HepG2 (cell line): Measurements from ENCODE around the gene TH. TPM values are rescaled to one million over a fixed set of nuclear protein-coding genes. Genes with fewer than 3 reads are reported as not detected.

Experiments
- ATAC-seq: fragments of 200-7000 bp; cut with Tn5 transposase; 3 replicates; pipeline ENCODE4 v1.9.1; 2020; ENCODE audit warnings: mild to moderate bottlenecking, moderate library complexity
- BruUV-seq: library from RNA; stranded (reverse); fragments of 400-500 nt; replicated peaks from 2 replicates; lab custom pipeline; 2021; lab: Mats Ljungman, UMichigan
- CTCF ChIA-PET: fragments of 300-600 bp; formaldehyde crosslinking; extraction: SDS; loops from one replicate; lab custom pipeline; 2021; ENCODE audit warnings: low total read pairs, inconsistent platforms, low intra/inter-chr PET ratio; lab: Yijun Ruan, JAX
- POLR2A ChIA-PET: fragments of 350-600 bp; sonication (Branson Sonifier 250); formaldehyde crosslinking; loops from one replicate; lab custom pipeline; 2020; ENCODE audit warnings: antibody characterized with exemption, inconsistent platforms; lab: Yijun Ruan, JAX
- DNase-seq: peaks from one replicate; pipeline ENCODE4 v3.0.0-alpha.2; 2015; ENCODE audit warnings: low spot score
- FAIRE-seq: peaks from 3 replicates; lab custom pipeline; 2011; peaks lifted over from hg19 to GRCh38; lab: Jason Lieb, UNC
- H2AFZ ChIP-seq: one replicate; pipeline ENCODE4 v1.6.1; 2011; ENCODE audit warnings: low read length, inconsistent platforms
- H3K27ac ChIP-seq: fragments of 300-600 bp; 3 replicates; pipeline ENCODE4 v1.8.0; 2011; ENCODE audit warnings: mixed run types, mild to moderate bottlenecking, mixed read lengths, low read length, inconsistent platforms; ENCODE audit not compliant: insufficient read depth; ENCODE audit errors: extremely low read length
- H3K27me3 ChIP-seq, 2 experiments: fragments of 200-600 bp in 1 of 2; 2 replicates in 1 of 2; 3 replicates in 1 of 2; pipeline versions ENCODE4 v1.6.0 to v1.8.0; 2011; ENCODE audit warnings: low read length in 2 of 2, mild to moderate bottlenecking in 2 of 2, moderate library complexity in 2 of 2, inconsistent platforms in 1 of 2; ENCODE audit not compliant: insufficient read depth in 2 of 2, control insufficient read depth in 1 of 2
- H3K36me3 ChIP-seq, 2 experiments: fragments of 200-600 bp in 1 of 2; replicated peaks in 1 of 2; 2 replicates in 1 of 2; 3 replicates in 1 of 2; pipeline versions ENCODE4 v1.5.1 to v1.8.0; 2011; ENCODE audit warnings: low read length in 2 of 2, inconsistent platforms in 1 of 2; ENCODE audit not compliant: insufficient read depth in 2 of 2, control insufficient read depth in 1 of 2
- H3K4me1 ChIP-seq: 2 replicates; pipeline ENCODE4 v1.5.1; 2012; ENCODE audit warnings: low read length, inconsistent platforms; ENCODE audit not compliant: insufficient read depth
- H3K4me2 ChIP-seq: 2 replicates; pipeline ENCODE4 v1.6.0; 2011; ENCODE audit warnings: low read depth, low read length, inconsistent platforms
- H3K4me3 ChIP-seq, 3 experiments: fragments of 200-600 bp in 1 of 3; sonication (generic), shearing (Covaris generic) in 1 of 3; replicated peaks in 1 of 3; 2 replicates each; pipeline ENCODE4 v1.5.1; 2011 to 2016; ENCODE audit warnings: low read length in 3 of 3, inconsistent platforms in 2 of 3, low read depth in 2 of 3, mild to moderate bottlenecking in 2 of 3, control low read depth in 1 of 3, mixed read lengths in 1 of 3; ENCODE audit not compliant: insufficient read depth in 1 of 3
- H3K79me2 ChIP-seq: one replicate; pipeline ENCODE4 v1.6.1; 2011; ENCODE audit warnings: low read length, inconsistent platforms; ENCODE audit not compliant: insufficient read depth
- H3K9ac ChIP-seq: 2 replicates; pipeline ENCODE4 v1.6.0; 2011; ENCODE audit warnings: mild to moderate bottlenecking, low read depth, low read length, inconsistent platforms; ENCODE audit not compliant: insufficient read depth
- H3K9me3 ChIP-seq: 2 replicates; pipeline ENCODE4 v1.5.1; 2012; ENCODE audit warnings: mild to moderate bottlenecking, low read length
- H4K20me1 ChIP-seq: 2 replicates; pipeline ENCODE4 v1.6.0; 2011; ENCODE audit warnings: inconsistent platforms, mild to moderate bottlenecking, low read length, moderate library complexity; ENCODE audit not compliant: insufficient read depth
- MYC ChIP-seq: sonication (generic); formaldehyde crosslinking; IDR thresholded peaks from 2 replicates; pipeline ENCODE4 v1.9.0; 2021; ENCODE audit warnings: missing genetic modification reagents, borderline replicate concordance
- YEATS2 ChIP-seq: sonication (generic); formaldehyde crosslinking; IDR thresholded peaks from 2 replicates; pipeline ENCODE4 v1.4.0; 2020; ENCODE audit warnings: missing genetic modification reagents, borderline replicate concordance
- ZMAT3 ChIP-seq: sonication (generic); formaldehyde crosslinking; conservative IDR thresholded peaks from 2 replicates; pipeline ENCODE4 v1.7.0; 2021; ENCODE audit warnings: missing genetic modification reagents
- ZNF441 ChIP-seq: sonication (generic); formaldehyde crosslinking; IDR thresholded peaks from 2 replicates; pipeline ENCODE4 v1.7.0; 2021; ENCODE audit warnings: missing genetic modification reagents, borderline replicate concordance
- ZNF615 ChIP-seq: sonication (generic); formaldehyde crosslinking; IDR thresholded peaks from 2 replicates; pipeline ENCODE4 v1.5.0; 2020; ENCODE audit warnings: mild to moderate bottlenecking, missing genetic modification reagents, borderline replicate concordance
- ZNF670 ChIP-seq: sonication (generic); formaldehyde crosslinking; IDR thresholded peaks from 2 replicates; pipeline ENCODE4 v1.8.0; 2022; ENCODE audit warnings: mild to moderate bottlenecking, missing genetic modification reagents, borderline replicate concordance
- WGBS: methylation state at CpG from one replicate; pipeline ENCODE4 v1.1.6; 2017; ENCODE audit warnings: low lambda C conversion rate; 5-methylcytosine and 5-hydroxymethylcytosine counted together
- in situ Hi-C: cut with HindIII; loops from 2 replicates; pipeline ENCODE4 v1.10.0; 2017; ENCODE audit warnings: low pct_unique_long_range_greater_than_20kb; ENCODE audit not compliant: extremely low pct_ligation_motif_present
- intact Hi-C: fragments of 100-400 bp; cut with micrococcal nuclease; formaldehyde crosslinking; loops from one replicate; pipeline ENCODE4 v1.10.0; 2022; ENCODE audit not compliant: unreplicated experiment
- polyA plus RNA-seq, 8 experiments: library from polyadenylated mRNA; depleted of rRNA in 3 of 8; stranded (reverse) in 7 of 8; unstranded in 1 of 8; fragments of >200 nt; fragmentation: Illumina TruSeq in 4 of 8; extraction: Trizol in 4 of 8; gene quantifications; 2 replicates each; pipeline versions ENCODE4 v1.2.1 to v1.2.3, GENCODE V29; 2011 to 2016; ENCODE audit warnings: low read depth in 4 of 8, missing spikeins in 1 of 8, mixed read lengths in 1 of 8; ENCODE audit not compliant: insufficient read depth in 1 of 8
- total RNA-seq, 5 experiments: library from RNA; depleted of rRNA; stranded (reverse); fragments of >200 nt; fragmentation: Illumina TruSeq; extraction: Trizol; gene quantifications; 2 replicates each; pipeline ENCODE4 v1.2.3, GENCODE V29; 2016; ENCODE audit warnings: low read depth in 1 of 5
- TF ChIP-seq, protein P1 (sequence below): sonication (generic); formaldehyde crosslinking; IDR thresholded peaks from 2 replicates; pipeline ENCODE4 v1.5.0; 2020; ENCODE audit warnings: mild to moderate bottlenecking, missing genetic modification reagents
- TF ChIP-seq, protein P2 (sequence below): sonication (generic); formaldehyde crosslinking; conservative IDR thresholded peaks from 2 replicates; pipeline ENCODE4 v1.8.0; 2022; ENCODE audit warnings: low read depth, missing genetic modification reagents
- TF ChIP-seq, protein P3 (sequence below): sonication (generic); formaldehyde crosslinking; conservative IDR thresholded peaks from 2 replicates; pipeline ENCODE4 v1.5.0; 2020; ENCODE audit warnings: missing genetic modification reagents
- TF ChIP-seq, protein P4 (sequence below), 2 experiments: sonication (generic) in 1 of 2; formaldehyde crosslinking in 1 of 2; IDR thresholded peaks; 2 replicates each; pipeline versions ENCODE4 v1.6.1 to v1.9.0; 2014 to 2022; ENCODE audit warnings: antibody characterized with exemption in 1 of 2, borderline replicate concordance in 1 of 2, inconsistent platforms in 1 of 2, low read depth in 1 of 2, missing genetic modification reagents in 1 of 2

The TH gene
- total and polyA plus RNA-seq, 2 of the 13 experiments (the other 11 are each of a cell fraction or from before 2014, with no cell fraction given) = 0.36 TPM; not detected in 1

DNA sequence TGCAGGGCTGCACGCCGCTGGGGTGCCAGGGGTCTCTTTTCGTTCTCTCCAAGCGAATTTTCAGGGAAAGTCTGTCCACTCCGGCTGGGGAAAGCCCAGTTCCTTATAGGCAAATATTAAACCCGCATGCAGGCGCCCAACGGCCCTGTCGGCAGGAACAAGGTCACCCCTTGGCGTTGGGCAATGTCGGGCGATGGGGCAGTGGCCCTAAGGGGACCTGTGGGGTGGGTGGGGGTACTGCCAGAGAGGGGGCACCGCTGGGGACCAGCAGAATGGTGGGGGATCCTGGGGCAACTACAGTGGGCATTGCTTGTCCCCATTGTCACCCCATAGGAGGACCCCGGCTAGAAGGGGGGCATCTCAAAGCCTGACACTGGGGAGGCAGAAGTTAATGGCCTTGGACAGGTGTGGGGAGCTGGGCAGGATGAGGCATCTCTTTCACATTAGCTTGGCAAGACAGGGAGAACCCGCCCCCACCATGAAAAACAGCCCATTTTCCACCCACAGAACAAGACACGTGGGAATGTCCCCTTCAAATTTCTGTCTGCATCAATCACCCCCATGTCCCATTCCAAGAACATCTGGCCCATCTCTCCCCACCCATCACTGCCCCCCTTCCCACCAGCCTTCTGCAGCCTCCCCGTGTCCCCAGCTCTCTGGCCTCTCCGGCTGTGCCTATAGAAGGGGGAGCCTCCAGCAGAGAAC is 26.9 kb downstream of the TH start:
- in situ Hi-C loops = no loop called here
- BruUV-seq = no TSS peak
- TF ChIP-seq ZNF441 (CRISPR knock-in tag) (no peak), YEATS2 (CRISPR knock-in tag) (no peak), MYC (CRISPR knock-in tag) (no peak), ZMAT3 (CRISPR knock-in tag) (no peak), ZNF615 (CRISPR knock-in tag) (no peak), ZNF670 (CRISPR knock-in tag) (no peak)
- TF ChIP-seq, protein P1, sequence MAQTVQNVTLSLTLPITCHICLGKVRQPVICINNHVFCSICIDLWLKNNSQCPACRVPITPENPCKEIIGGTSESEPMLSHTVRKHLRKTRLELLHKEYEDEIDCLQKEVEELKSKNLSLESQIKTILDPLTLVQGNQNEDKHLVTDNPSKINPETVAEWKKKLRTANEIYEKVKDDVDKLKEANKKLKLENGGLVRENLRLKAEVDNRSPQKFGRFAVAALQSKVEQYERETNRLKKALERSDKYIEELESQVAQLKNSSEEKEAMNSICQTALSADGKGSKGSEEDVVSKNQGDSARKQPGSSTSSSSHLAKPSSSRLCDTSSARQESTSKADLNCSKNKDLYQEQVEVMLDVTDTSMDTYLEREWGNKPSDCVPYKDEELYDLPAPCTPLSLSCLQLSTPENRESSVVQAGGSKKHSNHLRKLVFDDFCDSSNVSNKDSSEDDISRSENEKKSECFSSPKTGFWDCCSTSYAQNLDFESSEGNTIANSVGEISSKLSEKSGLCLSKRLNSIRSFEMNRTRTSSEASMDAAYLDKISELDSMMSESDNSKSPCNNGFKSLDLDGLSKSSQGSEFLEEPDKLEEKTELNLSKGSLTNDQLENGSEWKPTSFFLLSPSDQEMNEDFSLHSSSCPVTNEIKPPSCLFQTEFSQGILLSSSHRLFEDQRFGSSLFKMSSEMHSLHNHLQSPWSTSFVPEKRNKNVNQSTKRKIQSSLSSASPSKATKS (CRISPR knock-in tag) = no peak
- TF ChIP-seq, protein P2, sequence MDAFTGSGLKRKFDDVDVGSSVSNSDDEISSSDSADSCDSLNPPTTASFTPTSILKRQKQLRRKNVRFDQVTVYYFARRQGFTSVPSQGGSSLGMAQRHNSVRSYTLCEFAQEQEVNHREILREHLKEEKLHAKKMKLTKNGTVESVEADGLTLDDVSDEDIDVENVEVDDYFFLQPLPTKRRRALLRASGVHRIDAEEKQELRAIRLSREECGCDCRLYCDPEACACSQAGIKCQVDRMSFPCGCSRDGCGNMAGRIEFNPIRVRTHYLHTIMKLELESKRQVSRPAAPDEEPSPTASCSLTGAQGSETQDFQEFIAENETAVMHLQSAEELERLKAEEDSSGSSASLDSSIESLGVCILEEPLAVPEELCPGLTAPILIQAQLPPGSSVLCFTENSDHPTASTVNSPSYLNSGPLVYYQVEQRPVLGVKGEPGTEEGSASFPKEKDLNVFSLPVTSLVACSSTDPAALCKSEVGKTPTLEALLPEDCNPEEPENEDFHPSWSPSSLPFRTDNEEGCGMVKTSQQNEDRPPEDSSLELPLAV (CRISPR knock-in tag) = no peak
- TF ChIP-seq, protein P3, sequence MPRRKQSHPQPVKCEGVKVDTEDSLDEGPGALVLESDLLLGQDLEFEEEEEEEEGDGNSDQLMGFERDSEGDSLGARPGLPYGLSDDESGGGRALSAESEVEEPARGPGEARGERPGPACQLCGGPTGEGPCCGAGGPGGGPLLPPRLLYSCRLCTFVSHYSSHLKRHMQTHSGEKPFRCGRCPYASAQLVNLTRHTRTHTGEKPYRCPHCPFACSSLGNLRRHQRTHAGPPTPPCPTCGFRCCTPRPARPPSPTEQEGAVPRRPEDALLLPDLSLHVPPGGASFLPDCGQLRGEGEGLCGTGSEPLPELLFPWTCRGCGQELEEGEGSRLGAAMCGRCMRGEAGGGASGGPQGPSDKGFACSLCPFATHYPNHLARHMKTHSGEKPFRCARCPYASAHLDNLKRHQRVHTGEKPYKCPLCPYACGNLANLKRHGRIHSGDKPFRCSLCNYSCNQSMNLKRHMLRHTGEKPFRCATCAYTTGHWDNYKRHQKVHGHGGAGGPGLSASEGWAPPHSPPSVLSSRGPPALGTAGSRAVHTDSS (CRISPR knock-in tag) = no peak
- TF ChIP-seq, protein P4, sequence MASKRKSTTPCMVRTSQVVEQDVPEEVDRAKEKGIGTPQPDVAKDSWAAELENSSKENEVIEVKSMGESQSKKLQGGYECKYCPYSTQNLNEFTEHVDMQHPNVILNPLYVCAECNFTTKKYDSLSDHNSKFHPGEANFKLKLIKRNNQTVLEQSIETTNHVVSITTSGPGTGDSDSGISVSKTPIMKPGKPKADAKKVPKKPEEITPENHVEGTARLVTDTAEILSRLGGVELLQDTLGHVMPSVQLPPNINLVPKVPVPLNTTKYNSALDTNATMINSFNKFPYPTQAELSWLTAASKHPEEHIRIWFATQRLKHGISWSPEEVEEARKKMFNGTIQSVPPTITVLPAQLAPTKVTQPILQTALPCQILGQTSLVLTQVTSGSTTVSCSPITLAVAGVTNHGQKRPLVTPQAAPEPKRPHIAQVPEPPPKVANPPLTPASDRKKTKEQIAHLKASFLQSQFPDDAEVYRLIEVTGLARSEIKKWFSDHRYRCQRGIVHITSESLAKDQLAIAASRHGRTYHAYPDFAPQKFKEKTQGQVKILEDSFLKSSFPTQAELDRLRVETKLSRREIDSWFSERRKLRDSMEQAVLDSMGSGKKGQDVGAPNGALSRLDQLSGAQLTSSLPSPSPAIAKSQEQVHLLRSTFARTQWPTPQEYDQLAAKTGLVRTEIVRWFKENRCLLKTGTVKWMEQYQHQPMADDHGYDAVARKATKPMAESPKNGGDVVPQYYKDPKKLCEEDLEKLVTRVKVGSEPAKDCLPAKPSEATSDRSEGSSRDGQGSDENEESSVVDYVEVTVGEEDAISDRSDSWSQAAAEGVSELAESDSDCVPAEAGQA (IDR thresholded peaks at IDR 0.05; ENCODE audit: low read depth) = no peak
- TF ChIP-seq, protein P4 (CRISPR knock-in tag; IDR thresholded peaks at IDR 0.05; ENCODE audit: borderline replicate concordance) = no peak

More for the DNA sequence above, 26.9 kb downstream of the TH start:
- peak overlapping the region; percentile 61; the same call in 1 of the 2 replicates for H3K4me2 ChIP-seq
- H3K79me2 ChIP-seq = no peaks in the 10 kb centered on the region
- ChIA-PET CTCF (interaction anchor here (1.0 kb wide), 1 partner anchor 192 kb away, joined by 3 read pairs; no protein-coding TSS in a partner anchor), POLR2A (interaction anchor here (2.1 kb wide), 1 partner anchor 157 kb away, joined by 10 read pairs; no protein-coding TSS in a partner anchor)
- DNase-seq (no peak), ATAC-seq (no peak), FAIRE-seq (no peak)
- H3K9ac ChIP-seq = no peak overlapping the region
- H4K20me1 ChIP-seq = no peaks in the 10 kb centered on the region
- peaks cover 36% of the 10 kb centered on the region for H3K4me1 ChIP-seq
- H3K4me3 ChIP-seq = peak overlapping the region in 1 of 3 experiments; percentile 53; a peak in 1 of 6 replicates
- no peak overlapping the region for H2AFZ ChIP-seq
- no peak overlapping the region for H3K27ac ChIP-seq
- WGBS = 53% methylated on average over 13 of the region's 18 CpGs
- H3K9me3 ChIP-seq = no peaks in the 10 kb centered on the region
- peaks cover 8 to 65% of the 10 kb centered on the region in 2 experiments for H3K27me3 ChIP-seq
- intact Hi-C loops = no loop called here
- H3K36me3 ChIP-seq = no peaks in the 10 kb centered on the region
